Adrenal gland (tissue), 12 donors: ENCODE data around the gene DCPS. TPM values are rescaled to one million over a fixed set of nuclear protein-coding genes. Genes with fewer than 3 reads are reported as not detected.
A peak's percentile ranks its signal among the peaks of the same experiment; 100 is the strongest.
"Not testable (repeated sequence)": the region's sequence is repeated elsewhere in the genome, so short reads cannot be mapped to it uniquely, and the experiment has no call there.

Source experiments
- DNase-seq, 7 donors: peaks; one replicate each; pipeline ENCODE4 v3.0.0-alpha.2; 2019 to 2020
- H3K27ac ChIP-seq, 5 donors: fragments of 200-600 bp; sonication (generic) in 4 of 5; 1 replicate in 3 of 5; 2 replicates in 2 of 5; pipeline versions ENCODE4 v1.5.1 to v1.8.0; 2016 to 2020; ENCODE audit warnings: mild to moderate bottlenecking in 1 of 5
- H3K27me3 ChIP-seq: fragments of 200-600 bp; 2 replicates; pipeline ENCODE4 v1.8.0; 2021
- H3K36me3 ChIP-seq, 2 donors: fragments of 200-600 bp; replicated peaks in 1 of 2; 1 replicate in 1 of 2; 2 replicates in 1 of 2; pipeline versions ENCODE4 v1.5.1 to v1.8.0; 2018 to 2022
- H3K4me1 ChIP-seq, 2 donors: fragments of 200-600 bp; replicated peaks in 1 of 2; 1 replicate in 1 of 2; 2 replicates in 1 of 2; pipeline versions ENCODE4 v1.5.1 to v1.8.0; 2018 to 2021
- H3K4me3 ChIP-seq, 4 donors: fragments of 200-600 bp; sonication (generic) in 3 of 4; one replicate each; pipeline ENCODE4 v1.5.1; 2016 to 2018
- H3K9me3 ChIP-seq, 3 donors: fragments of 200-600 bp; sonication (generic) in 1 of 3; replicated peaks in 1 of 3; 1 replicate in 2 of 3; 2 replicates in 1 of 3; pipeline versions ENCODE4 v1.5.1 to v1.8.0; 2016 to 2021
- CTCF ChIP-seq, 6 experiments: fragments of 450-650 bp in 4 of 6; fragments of 200-600 bp in 2 of 6; sonication (generic) in 1 of 6; IDR thresholded peaks; 1 replicate in 5 of 6; 2 replicates in 1 of 6; pipeline versions ENCODE4 v1.5.1 to v1.8.0; 2016 to 2021; ENCODE audit warnings: antibody characterized with exemption in 6 of 6, mild to moderate bottlenecking in 2 of 6, moderate library complexity in 1 of 6
- POLR2A ChIP-seq, 2 donors: fragments of 450-650 bp; IDR thresholded peaks; one replicate each; pipeline ENCODE4 v1.6.1; 2017; ENCODE audit warnings: antibody characterized with exemption in 2 of 2, mild to moderate bottlenecking in 2 of 2, moderate library complexity in 1 of 2
- WGBS, 4 donors: extraction: QIAGEN DNeasy Blood & Tissue Kit in 2 of 4; methylation state at CpG; one replicate each; pipeline versions ENCODE4 v1.1.5 to v1.1.7; 2013 to 2017; 5-methylcytosine and 5-hydroxymethylcytosine counted together
- intact Hi-C, 2 donors: fragments of 100-400 bp; cut with DNase I; formaldehyde crosslinking; loops; one replicate each; pipeline versions ENCODE4 v1.14.1 to v1.15.0; 2022 to 2023
- polyA plus RNA-seq, 3 donors: library from polyadenylated mRNA; stranded (reverse); fragments of 200-250 nt in 2 of 3; fragments of 350-450 nt in 1 of 3; fragmentation: Illumina TruSeq in 1 of 3; extraction: RNeasy Lipid Tissue Mini Kit (QIAGEN cat#74804) in 1 of 3; gene quantifications; one replicate each; pipeline ENCODE4 v1.2.3, GENCODE V29; 2013 to 2014
- total RNA-seq, 9 donors: library from RNA; depleted of rRNA in 4 of 9; stranded (reverse); fragments of >200 nt in 4 of 9; fragments of 120-200 nt in 1 of 9; fragmentation: NEBNext Ultra II Directional in 1 of 9; extraction: Animal tissue kit (Norgen Biotek cat#: 25700) in 1 of 9; gene quantifications; one replicate each; pipeline versions ENCODE4 v1.1.0 to v1.2.4, GENCODE V29; 2013 to 2023
- donor health status: healthy with polysubstance abuse.
- donor health status: Bipolar disorder and iron deficiency.
- donor health status: DM: yes; HTN: yes; CAD: no.
- donor health status: DM: no; HTN: no; CAD: no.
- donor health status: DM: no; HTN: no; CAD: no.
- donor health status: DM: yes; HTN: yes; CAD: no.

The DCPS gene
- total and polyA plus RNA-seq, 12 donors, result 8.3 to 45.5 (median 18.9) TPM

- 76 to 89% (median 82%) methylated on average over 4 of the region's 4 CpGs for whole genome bisulfite sequencing, 4 donors
- peaks cover 5 to 26% of the 10 kb centered on the region in 2 donors for H3K4me1 ChIP-seq
- no peaks in the 10 kb centered on the region for H3K9me3 ChIP-seq
- TF ChIP-seq CTCF (IDR thresholded peaks at IDR 0.05), result no peak
- H3K36me3 ChIP-seq, result no peaks in the 10 kb centered on the region
- H3K27me3 ChIP-seq, result no peaks in the 10 kb centered on the region
- DNase-seq, result peak in 1 of 7 donors; percentile 38
- intact Hi-C loops, result no loop called here
- H3K4me3 ChIP-seq, result no peak overlapping the region
- no peak overlapping the region for H3K27ac ChIP-seq
These were observed 4.4 kb downstream of the DCPS start for GRCh38 chr11:126308271-126308671.

- H3K4me1 ChIP-seq, result peaks cover 5 to 23% of the 10 kb centered on the region in 2 donors
- H3K36me3 ChIP-seq, H3K27ac ChIP-seq, H3K9me3 ChIP-seq, intact Hi-C loops, H3K27me3 ChIP-seq, H3K4me3 ChIP-seq: not testable (repeated sequence)
- 87 to 94% (median 92%) methylated on average over 4 of the region's 4 CpGs for WGBS, 4 donors
- DNase-seq, result peak in 2 of 7 donors; percentile 5 to 45
These were observed 4.9 kb downstream of the DCPS start for GRCh38 chr11:126308771-126309170.

GRCh38 chr11:126310200-126310991 lies 6.5 kb downstream of the DCPS start:
- no peak for TF ChIP-seq POLR2A (IDR thresholded peaks at IDR 0.05)
- TF ChIP-seq CTCF (IDR thresholded peaks at IDR 0.05), result peak; percentile 65 to 91 (median 88)
- peak; percentile 74 to 93 (median 85) for DNase-seq
- Histone ChIP-seq H3K36me3 (no peaks in the 10 kb centered on the region), H3K27ac (peak overlapping the region in 1 of 5 donors; percentile 23), H3K4me3 (no peak overlapping the region), H3K9me3 (no peaks in the 10 kb centered on the region), H3K4me1 (peaks cover 5 to 17% of the 10 kb centered on the region in 2 donors), H3K27me3 (no peaks in the 10 kb centered on the region)
- 48 to 59% (median 57%) methylated on average over 12 of the region's 12 CpGs for WGBS, 4 donors
- intact Hi-C loops, result loop anchor here (5.0 to 10.0 kb wide), 3 partner anchors 124 to 172 kb away; no protein-coding TSS in a partner anchor

GRCh38 chr11:126310992-126311310 lies 7.1 kb downstream of the DCPS start:
- Histone ChIP-seq H3K27me3 (no peaks in the 10 kb centered on the region), H3K27ac (peak overlapping the region in 1 of 5 donors; percentile 23), H3K36me3 (no peaks in the 10 kb centered on the region), H3K4me1 (peaks cover 5 to 12% of the 10 kb centered on the region in 2 donors), H3K9me3 (no peaks in the 10 kb centered on the region), H3K4me3 (no peak overlapping the region)
- WGBS, 4 donors, result 53 to 76% (median 60%) methylated on average over 6 of the region's 6 CpGs
- intact Hi-C loops, result loop anchor here (5.0 to 10.0 kb wide), 3 partner anchors 124 to 171 kb away; no protein-coding TSS in a partner anchor
- peak in 1 of 7 donors; percentile 11 for DNase-seq
- TF ChIP-seq CTCF (IDR thresholded peaks at IDR 0.05), result no peak
- TF ChIP-seq POLR2A (IDR thresholded peaks at IDR 0.05), result no peak
